Measurements from ENCODE around the gene DUSP3.

- no peak for TF ChIP-seq CTCF (conservative IDR thresholded peaks at IDR 0.05; ENCODE audit: low read length)
- TF ChIP-seq EZH2phosphoT487 (IDR thresholded peaks at IDR 0.05; ENCODE audit: borderline replicate concordance, low read depth, low read length): no peak
Measured at GRCh38 chr17:43790311-43790940, 11.6 kb upstream of the DUSP3 start.
